A549 (cell line): ENCODE data around the gene SEC31B. TPM values are rescaled to one million over a fixed set of nuclear protein-coding genes. Genes with fewer than 3 reads are reported as not detected.
A peak's percentile ranks its signal among the peaks of the same experiment; 100 is the strongest.

Source experiments
- ATAC-seq, 2 experiments: fragments of 200-7000 bp in 1 of 2; fragments of >200 bp in 1 of 2; cut with Nextera tagmentation in 1 of 2; cut with Tn5 transposase in 1 of 2; 3 replicates each; pipeline versions ENCODE4 v1.8.0 to v1.9.1; 2018 to 2020; ENCODE audit warnings: mild to moderate bottlenecking in 1 of 2, moderate library complexity in 1 of 2
- CTCF ChIA-PET: fragments of 300-600 bp; sonication (Branson Sonifier 250); formaldehyde crosslinking; extraction: SDS; loops from one replicate; lab custom pipeline; 2021; ENCODE audit warnings: antibody characterized with exemption, inconsistent platforms; lab: Yijun Ruan, JAX
- POLR2A ChIA-PET: fragments of 350-600 bp; formaldehyde crosslinking; extraction: SDS; loops from one replicate; lab custom pipeline; 2021; ENCODE audit warnings: antibody characterized with exemption, inconsistent platforms; lab: Yijun Ruan, JAX
- DNase-seq, 2 experiments: peaks; one replicate each; pipeline versions ENCODE4 v3.0.0 to v3.0.0-alpha.2; 2011 to 2016; ENCODE audit warnings: low read depth in 1 of 2, low spot score in 1 of 2
- FAIRE-seq: peaks from 2 replicates; lab custom pipeline; 2011; peaks lifted over from hg19 to GRCh38; lab: Jason Lieb, UNC
- H3K27ac ChIP-seq, 2 experiments: fragments of >200 bp; sonication (Bioruptor Twin); formaldehyde crosslinking; 3 replicates each; pipeline ENCODE4 v1.5.1; 2016 to 2017
- H3K4me1 ChIP-seq: fragments of >200 bp; sonication (Bioruptor Twin); formaldehyde crosslinking; 3 replicates; pipeline ENCODE4 v1.6.1; 2016
- H3K4me2 ChIP-seq: fragments of >200 bp; sonication (Bioruptor Twin); formaldehyde crosslinking; 3 replicates; pipeline ENCODE4 v1.6.1; 2016
- H3K4me3 ChIP-seq: fragments of >200 bp; sonication (Bioruptor Twin); formaldehyde crosslinking; 3 replicates; pipeline ENCODE4 v1.5.1; 2016
- H3K9me3 ChIP-seq: fragments of >200 bp; sonication (Bioruptor Twin); formaldehyde crosslinking; 3 replicates; pipeline ENCODE4 v1.6.1; 2016
- BCL3 ChIP-seq: fragments of >200 bp; sonication (Bioruptor Twin); formaldehyde crosslinking; IDR thresholded peaks from 3 replicates; pipeline ENCODE4 v1.6.1; 2016
- BHLHE40 ChIP-seq: IDR thresholded peaks from 2 replicates; pipeline ENCODE4 v1.6.1; 2012; ENCODE audit warnings: low read depth, low read length, inconsistent platforms
- CBX2 ChIP-seq: fragments of 200-600 bp; sonication (generic); IDR thresholded peaks from 2 replicates; pipeline ENCODE4 v1.6.1; 2016; ENCODE audit warnings: low read depth, mild to moderate bottlenecking, borderline replicate concordance
- CBX8 ChIP-seq: fragments of 200-600 bp; sonication (generic); IDR thresholded peaks from 2 replicates; pipeline ENCODE4 v1.6.1; 2016
- CEBPB ChIP-seq, 2 experiments: fragments of >200 bp in 1 of 2; sonication (Bioruptor Twin) in 1 of 2; formaldehyde crosslinking in 1 of 2; IDR thresholded peaks; 2 replicates each; pipeline ENCODE4 v1.6.1; 2012 to 2016
- E2F6 ChIP-seq: IDR thresholded peaks from 2 replicates; pipeline ENCODE4 v1.6.1; 2012; ENCODE audit warnings: low read depth, borderline replicate concordance
- EHF ChIP-seq: fragments of 250-450 bp; sonication (Bioruptor Pico); IDR thresholded peaks from 2 replicates; pipeline ENCODE4 v1.5.0; 2020; ENCODE audit warnings: mild to moderate bottlenecking
- FOXS1 ChIP-seq: fragments of 250-450 bp; sonication (Bioruptor Pico); IDR thresholded peaks from 2 replicates; pipeline ENCODE4 v1.5.0; 2020; ENCODE audit warnings: mild to moderate bottlenecking, moderate library complexity
- HDAC2 ChIP-seq: fragments of 200-600 bp; sonication (generic); IDR thresholded peaks from 2 replicates; pipeline ENCODE4 v1.6.1; 2016
- HEYL ChIP-seq: fragments of 250-450 bp; sonication (Bioruptor Pico); IDR thresholded peaks from 2 replicates; pipeline ENCODE4 v1.8.0; 2021; ENCODE audit warnings: mild to moderate bottlenecking, moderate library complexity
- HMGXB4 ChIP-seq: fragments of 250-450 bp; sonication (Bioruptor Pico); IDR thresholded peaks from 2 replicates; pipeline ENCODE4 v1.5.0; 2021; ENCODE audit warnings: mild to moderate bottlenecking, moderate library complexity, borderline replicate concordance
- HOXB13 ChIP-seq: fragments of 250-450 bp; sonication (Bioruptor Pico); IDR thresholded peaks from 2 replicates; pipeline ENCODE4 v1.5.0; 2020; ENCODE audit warnings: low read depth, mild to moderate bottlenecking, moderate library complexity
- HOXB5 ChIP-seq: fragments of 250-450 bp; sonication (Bioruptor Pico); IDR thresholded peaks from 2 replicates; pipeline ENCODE4 v1.5.0; 2020; ENCODE audit warnings: mild to moderate bottlenecking, moderate library complexity
- JUN ChIP-seq, 2 experiments: fragments of >200 bp; sonication (Bioruptor Twin); formaldehyde crosslinking; IDR thresholded peaks; 2 replicates in 1 of 2; 3 replicates in 1 of 2; pipeline ENCODE4 v1.6.1; 2016 to 2017
- JUNB ChIP-seq: fragments of >200 bp; sonication (Bioruptor Twin); formaldehyde crosslinking; IDR thresholded peaks from 2 replicates; pipeline ENCODE4 v1.6.1; 2016
- KDM5A ChIP-seq: fragments of 200-600 bp; sonication (generic); IDR thresholded peaks from 2 replicates; pipeline ENCODE4 v1.6.1; 2016; ENCODE audit warnings: antibody characterized with exemption, mild to moderate bottlenecking
- MAX ChIP-seq: IDR thresholded peaks from 2 replicates; pipeline ENCODE4 v1.6.1; 2012
- MAZ ChIP-seq: fragments of 150-350 bp; IDR thresholded peaks from 2 replicates; pipeline ENCODE4 v1.6.1; 2014; ENCODE audit warnings: antibody characterized with exemption, low read depth, low read length, borderline replicate concordance
- NR3C1 ChIP-seq: fragments of >200 bp; sonication (Bioruptor Twin); formaldehyde crosslinking; IDR thresholded peaks from 3 replicates; pipeline ENCODE4 v1.6.1; 2017
- PBX3 ChIP-seq: IDR thresholded peaks from 2 replicates; pipeline ENCODE4 v1.6.1; 2012
- POLR2A ChIP-seq: IDR thresholded peaks from 2 replicates; pipeline ENCODE4 v1.6.1; 2012; ENCODE audit warnings: mild to moderate bottlenecking, low read length
- RAD21 ChIP-seq, 2 experiments: fragments of >200 bp in 1 of 2; sonication (Bioruptor Twin) in 1 of 2; formaldehyde crosslinking in 1 of 2; IDR thresholded peaks in 1 of 2; conservative IDR thresholded peaks in 1 of 2; 2 replicates in 1 of 2; 3 replicates in 1 of 2; pipeline ENCODE4 v1.6.1; 2012 to 2018; ENCODE audit warnings: inconsistent platforms in 1 of 2
- SMC3 ChIP-seq: fragments of >200 bp; sonication (Bioruptor Twin); formaldehyde crosslinking; IDR thresholded peaks from 3 replicates; pipeline ENCODE4 v1.6.1; 2018; ENCODE audit warnings: inconsistent platforms
- TFCP2L1 ChIP-seq: fragments of 250-450 bp; sonication (Bioruptor Pico); IDR thresholded peaks from 2 replicates; pipeline ENCODE4 v1.5.0; 2021; ENCODE audit warnings: mild to moderate bottlenecking
- WGBS: methylation state at CpG from one replicate; pipeline ENCODE4 v1.1.6; 2017; ENCODE audit errors: missing lambda C conversion rate; 5-methylcytosine and 5-hydroxymethylcytosine counted together
- polyA plus RNA-seq, 4 experiments: library from polyadenylated mRNA; depleted of rRNA in 3 of 4; stranded (reverse); fragments of >200 nt; fragmentation: RNase III in 1 of 4; extraction: RNeasy Plus Mini Kit Qiagen cat#74134 plus additional on column Dnase treatment in 1 of 4; gene quantifications; 2 replicates in 3 of 4; 3 replicates in 1 of 4; pipeline ENCODE4 v1.2.3, GENCODE V29; 2011 to 2017

SEC31B gene
- polyA plus RNA-seq, 2 of the 4 experiments (the other 2 are of a cell fraction), result 6.2 to 7.1 TPM

- Histone ChIP-seq H3K9me3 (no peaks in the 10 kb centered on the region), H3K4me3 (no peak overlapping the region), H3K27ac (no peak overlapping the region), H3K4me1 (peaks cover 7% of the 10 kb centered on the region; the same call in 2 of the 3 replicates), H3K4me2 (no peak overlapping the region)
- ATAC-seq (no peak), DNase-seq (no peak), FAIRE-seq (no peak)
- WGBS, result 40% methylated on average over 3 of the region's 3 CpGs
- ChIA-PET CTCF (interaction anchor here (0.6 to 13.5 kb wide), 4 partner anchors 30 to 312 kb away, joined by 3 to 289 read pairs (median 16); partner anchors contain the start of gene HIF1AN), POLR2A (interaction anchor here (1.1 kb wide), 1 partner anchor 31 kb away, joined by 4 read pairs; the partner anchor contains the start of gene HIF1AN)
- no peak for TF ChIP-seq POLR2A
- no peak for TF ChIP-seq TFCP2L1 (CRISPR knock-in tag)
- TF ChIP-seq MAZ, result no peak
- TF ChIP-seq CBX2, result no peak
Observed at GRCh38 chr10:100566561-100566960, 46.9 kb upstream of the SEC31B start.

- Histone ChIP-seq H3K4me1 (peaks cover 7% of the 10 kb centered on the region; the same call in 2 of the 3 replicates), H3K27ac (no peak overlapping the region), H3K9me3 (no peaks in the 10 kb centered on the region), H3K4me3 (no peak overlapping the region), H3K4me2 (no peak overlapping the region)
- TF ChIP-seq PBX3, result no peak
- no peak for TF ChIP-seq FOXS1
- no peak for TF ChIP-seq JUNB
- TF ChIP-seq HOXB13 (CRISPR knock-in tag), result no peak
- no peak for TF ChIP-seq BHLHE40
- no peak for TF ChIP-seq NR3C1
- no peak for TF ChIP-seq HEYL (CRISPR knock-in tag)
- TF ChIP-seq HDAC2, result no peak
- TF ChIP-seq CEBPB (IDR thresholded peaks at IDR 0.05), result no peak
- no peak for TF ChIP-seq HMGXB4 (CRISPR knock-in tag)
- TF ChIP-seq BCL3, result no peak
- no peak for TF ChIP-seq CBX8
- no peak for TF ChIP-seq JUN (IDR thresholded peaks at IDR 0.05)
- CTCF ChIA-PET, result interaction anchor here (0.9 to 13.5 kb wide), 6 partner anchors 14 to 313 kb away, joined by 3 to 289 read pairs (median 57); partner anchors contain the start of genes HIF1AN and PAX2
- POLR2A ChIA-PET, result interaction anchor here (1.1 kb wide), 1 partner anchor 30 kb away, joined by 4 read pairs; the partner anchor contains the start of gene HIF1AN
- ATAC-seq (no peak), FAIRE-seq (no peak), DNase-seq (no peak)
- WGBS, result 70% methylated on average over 9 of the region's 9 CpGs
Observed at GRCh38 chr10:100565206-100565985, 45.7 kb upstream of the SEC31B start.

GRCh38 chr10:100562008-100562672, 42.5 kb upstream of the SEC31B start:
- peaks cover 7% of the 10 kb centered on the region; the same call in 2 of the 3 replicates for H3K4me1 ChIP-seq
- no peak overlapping the region for H3K4me3 ChIP-seq
- ATAC-seq (peak; percentile 78 to 90), DNase-seq (peak; percentile 84 to 86), FAIRE-seq (no peak)
- H3K9me3 ChIP-seq, result no peaks in the 10 kb centered on the region
- WGBS, result 16% methylated on average over 18 of the region's 62 CpGs
- peak overlapping the region in 1 of 2 experiments; percentile 63; a peak in 3 of 6 replicates for H3K27ac ChIP-seq
- peak overlapping the region; percentile 70 for H3K4me2 ChIP-seq
- ChIA-PET POLR2A (interaction anchor here (1.0 to 2.4 kb wide), 2 partner anchors 181 to 316 kb away, joined by 5 to 13 read pairs; no protein-coding TSS in a partner anchor), CTCF (interaction anchor here (0.6 to 13.5 kb wide), 46 partner anchors 9 to 365 kb away, joined by 3 to 289 read pairs (median 4); partner anchors contain the start of genes HIF1AN and PAX2)
- TF ChIP-seq TFCP2L1 (CRISPR knock-in tag) (no peak), KDM5A (no peak), SMC3 (peak; percentile 96), E2F6 (peak; percentile 93), HOXB5 (CRISPR knock-in tag) (peak; percentile 65; the same call in 1 of the 2 replicates), POLR2A (0 out of 2 replicates have a peak, but pooled peaks have one; percentile 10), FOXS1 (no peak), BCL3 (no peak), MAX (peak; percentile 96), EHF (no peak), MAZ (no peak), RAD21 (conservative IDR thresholded peaks at IDR 0.05 in 1 of 2, IDR thresholded peaks at IDR 0.05 in 1 of 2) (peak; percentile 97 to 98)
